Trophoblast cell (in vitro differentiated cells and primary cell): Measurements from ENCODE around the gene SOX8.
"Not testable (repeated sequence)": the region's sequence is repeated elsewhere in the genome, so short reads cannot be mapped to it uniquely, and the experiment has no call there.

Experiments used
- DNase-seq, 2 donors: peaks; one replicate each; pipeline ENCODE4 v3.0.0-alpha.2; 2016
- H2AFZ ChIP-seq: 2 replicates; pipeline ENCODE4 v1.6.1; 2013; ENCODE audit warnings: low read length, moderate library complexity, mild to moderate bottlenecking; ENCODE audit not compliant: insufficient read depth, poor library complexity
- H2AK5ac ChIP-seq: 2 replicates; pipeline ENCODE4 v1.6.1; 2013; ENCODE audit warnings: mild to moderate bottlenecking, low read length
- H2BK120ac ChIP-seq: 2 replicates; pipeline ENCODE4 v1.6.1; 2013; ENCODE audit warnings: low read length, mild to moderate bottlenecking, moderate library complexity; ENCODE audit not compliant: insufficient read depth, poor library complexity
- H2BK12ac ChIP-seq: 2 replicates; pipeline ENCODE4 v1.6.1; 2013; ENCODE audit warnings: mild to moderate bottlenecking, low read length, moderate library complexity
- H2BK5ac ChIP-seq: 2 replicates; pipeline ENCODE4 v1.6.1; 2013; ENCODE audit warnings: low read length, low read depth, moderate library complexity, mild to moderate bottlenecking; ENCODE audit not compliant: poor library complexity
- H3K14ac ChIP-seq: 2 replicates; pipeline ENCODE4 v1.6.1; 2013; ENCODE audit warnings: mild to moderate bottlenecking, low read length
- H3K18ac ChIP-seq: 2 replicates; pipeline ENCODE4 v1.6.1; 2013; ENCODE audit warnings: mild to moderate bottlenecking, low read length
- H3K23ac ChIP-seq: 2 replicates; pipeline ENCODE4 v1.6.1; 2013; ENCODE audit warnings: low read length
- H3K27ac ChIP-seq: 2 replicates; pipeline ENCODE4 v1.5.1; 2013; ENCODE audit warnings: low read depth, mild to moderate bottlenecking, inconsistent platforms, low read length, moderate library complexity
- H3K27me3 ChIP-seq: 2 replicates; pipeline ENCODE4 v1.6.1; 2013; ENCODE audit warnings: inconsistent platforms, mild to moderate bottlenecking, low read length, moderate library complexity; ENCODE audit not compliant: insufficient read depth
- H3K36me3 ChIP-seq, 2 experiments: 1 replicate in 1 of 2; 2 replicates in 1 of 2; pipeline ENCODE4 v1.6.1; 2013; ENCODE audit warnings: low read length in 2 of 2, mild to moderate bottlenecking in 2 of 2, moderate library complexity in 1 of 2; ENCODE audit not compliant: insufficient read depth in 2 of 2, control insufficient read depth in 1 of 2
- H3K4ac ChIP-seq: 2 replicates; pipeline ENCODE4 v1.6.1; 2013; ENCODE audit warnings: low read depth, mild to moderate bottlenecking, low read length, moderate library complexity
- H3K4me1 ChIP-seq, 2 experiments: 1 replicate in 1 of 2; 2 replicates in 1 of 2; pipeline ENCODE4 v1.6.1; 2013; ENCODE audit warnings: low read length in 2 of 2, mild to moderate bottlenecking in 2 of 2, moderate library complexity in 1 of 2; ENCODE audit not compliant: insufficient read depth in 2 of 2, control insufficient read depth in 1 of 2
- H3K4me2 ChIP-seq: 2 replicates; pipeline ENCODE4 v1.6.1; 2013; ENCODE audit warnings: inconsistent platforms, mild to moderate bottlenecking, low read length, moderate library complexity
- H3K4me3 ChIP-seq: 2 replicates; pipeline ENCODE4 v1.5.1; 2013; ENCODE audit warnings: mild to moderate bottlenecking, low read depth, low read length, inconsistent platforms
- H3K79me1 ChIP-seq: one replicate; pipeline ENCODE4 v1.6.1; 2013; ENCODE audit warnings: low read length
- H3K79me2 ChIP-seq: 2 replicates; pipeline ENCODE4 v1.6.1; 2013; ENCODE audit warnings: low read length, mild to moderate bottlenecking; ENCODE audit not compliant: control insufficient read depth, insufficient read depth, poor library complexity
- H3K9ac ChIP-seq: 2 replicates; pipeline ENCODE4 v1.6.1; 2013; ENCODE audit warnings: mild to moderate bottlenecking, low read length
- H3K9me3 ChIP-seq: 2 replicates; pipeline ENCODE4 v1.6.1; 2013; ENCODE audit warnings: low read depth, mild to moderate bottlenecking, control low read depth, inconsistent platforms, low read length; ENCODE audit not compliant: insufficient read depth
- H4K12ac ChIP-seq: 2 replicates; pipeline ENCODE4 v1.6.1; 2013; ENCODE audit warnings: low read depth, mild to moderate bottlenecking, low read length, moderate library complexity
- H4K8ac ChIP-seq: 2 replicates; pipeline ENCODE4 v1.6.1; 2013; ENCODE audit warnings: low read depth, mild to moderate bottlenecking, low read length, moderate library complexity
- H4K91ac ChIP-seq: one replicate; pipeline ENCODE4 v1.6.1; 2013; ENCODE audit warnings: low read depth, mild to moderate bottlenecking, low read length, moderate library complexity
- WGBS: extraction: QIAGEN DNeasy Blood & Tissue Kit; methylation state at CpG from one replicate; pipeline ENCODE4 v1.1.7; 2013; ENCODE audit warnings: missing lambda C conversion rate; ENCODE audit not compliant: insufficient read length, insufficient coverage; ENCODE audit errors: extremely low coverage; 5-methylcytosine and 5-hydroxymethylcytosine counted together

Gene SOX8

GRCh38 chr16:947922-948303, 33.7 kb upstream of the SOX8 start:
- WGBS, result no CpG with 5 or more reads among the region's 17 CpGs
- not testable (repeated sequence) for H3K9ac ChIP-seq, H4K91ac ChIP-seq, H2AFZ ChIP-seq, H3K14ac ChIP-seq, H3K4ac ChIP-seq, H2BK120ac ChIP-seq, H3K18ac ChIP-seq, H3K27me3 ChIP-seq, H3K4me3 ChIP-seq, DNase-seq, H4K12ac ChIP-seq, H2BK5ac ChIP-seq, H3K4me1 ChIP-seq, H3K79me1 ChIP-seq, H3K27ac ChIP-seq, H2AK5ac ChIP-seq, H3K23ac ChIP-seq, H3K4me2 ChIP-seq, H2BK12ac ChIP-seq, H4K8ac ChIP-seq, H3K36me3 ChIP-seq, H3K79me2 ChIP-seq
- H3K9me3 ChIP-seq, result peaks cover 51% of the 10 kb centered on the region

- not testable (repeated sequence) for H3K4ac ChIP-seq, H3K27me3 ChIP-seq, H3K23ac ChIP-seq, H3K4me3 ChIP-seq, H4K8ac ChIP-seq, H3K14ac ChIP-seq, H3K9ac ChIP-seq, H2AK5ac ChIP-seq, H2AFZ ChIP-seq, H4K12ac ChIP-seq, H3K4me1 ChIP-seq, H3K36me3 ChIP-seq, DNase-seq, H3K79me1 ChIP-seq, H2BK5ac ChIP-seq, H3K27ac ChIP-seq, H2BK120ac ChIP-seq, H4K91ac ChIP-seq, H3K4me2 ChIP-seq, H2BK12ac ChIP-seq, H3K79me2 ChIP-seq, H3K18ac ChIP-seq
- H3K9me3 ChIP-seq, result peaks cover 55% of the 10 kb centered on the region
- no CpG with 5 or more reads among the region's 18 CpGs for WGBS
These were observed 32.8 kb upstream of the SOX8 start for GRCh38 chr16:948767-949166.

- H4K12ac ChIP-seq, H3K4me2 ChIP-seq, H4K91ac ChIP-seq, H3K4ac ChIP-seq, H3K79me2 ChIP-seq, H3K23ac ChIP-seq, H3K18ac ChIP-seq, H3K9ac ChIP-seq, H2BK120ac ChIP-seq, H3K36me3 ChIP-seq, H3K14ac ChIP-seq, H3K27me3 ChIP-seq, H3K4me1 ChIP-seq, H2AFZ ChIP-seq, H2BK5ac ChIP-seq, H2BK12ac ChIP-seq, H4K8ac ChIP-seq, H3K79me1 ChIP-seq, H2AK5ac ChIP-seq, H3K4me3 ChIP-seq, DNase-seq, H3K27ac ChIP-seq: not testable (repeated sequence)
- H3K9me3 ChIP-seq, result peaks cover 51% of the 10 kb centered on the region
- WGBS, result no CpG with 5 or more reads among the region's 27 CpGs
These were observed 30.6 kb upstream of the SOX8 start for GRCh38 chr16:950733-951573.

GRCh38 chr16:951660-952301, 29.8 kb upstream of the SOX8 start:
- no peak overlapping the region for H3K27ac ChIP-seq
- H3K36me3 ChIP-seq, result peaks cover 0 to 3% of the 10 kb centered on the region in 2 experiments
- H3K14ac ChIP-seq, result no peak overlapping the region
- no peak overlapping the region for H2AFZ ChIP-seq
- peak; percentile 35 to 65 for DNase-seq
- H2AK5ac ChIP-seq, result no peak overlapping the region
- no peaks in the 10 kb centered on the region for H3K79me1 ChIP-seq
- no peak overlapping the region for H3K18ac ChIP-seq
- no peak overlapping the region for H3K4ac ChIP-seq
- H3K9ac ChIP-seq, result no peak overlapping the region
- no CpG with 5 or more reads among the region's 22 CpGs for WGBS
- no peaks in the 10 kb centered on the region for H3K79me2 ChIP-seq
- no peak overlapping the region for H3K4me2 ChIP-seq
- H3K23ac ChIP-seq, result no peak overlapping the region
- no peaks in the 10 kb centered on the region for H3K27me3 ChIP-seq
- H4K12ac ChIP-seq, result no peak overlapping the region
- no peak overlapping the region for H4K91ac ChIP-seq
- H3K4me3 ChIP-seq, result no peak overlapping the region
- no peak overlapping the region for H2BK12ac ChIP-seq
- no peak overlapping the region for H2BK5ac ChIP-seq
- peaks cover 43% of the 10 kb centered on the region for H3K9me3 ChIP-seq
- no peak overlapping the region for H4K8ac ChIP-seq
- H2BK120ac ChIP-seq, result no peak overlapping the region
- no peaks in the 10 kb centered on the region for H3K4me1 ChIP-seq
